ENCODE results near the gene RNF112.
"Not testable (repeated sequence)": the region's sequence is repeated elsewhere in the genome, so short reads cannot be mapped to it uniquely, and the experiment has no call there.

RNF112 gene

DNA sequence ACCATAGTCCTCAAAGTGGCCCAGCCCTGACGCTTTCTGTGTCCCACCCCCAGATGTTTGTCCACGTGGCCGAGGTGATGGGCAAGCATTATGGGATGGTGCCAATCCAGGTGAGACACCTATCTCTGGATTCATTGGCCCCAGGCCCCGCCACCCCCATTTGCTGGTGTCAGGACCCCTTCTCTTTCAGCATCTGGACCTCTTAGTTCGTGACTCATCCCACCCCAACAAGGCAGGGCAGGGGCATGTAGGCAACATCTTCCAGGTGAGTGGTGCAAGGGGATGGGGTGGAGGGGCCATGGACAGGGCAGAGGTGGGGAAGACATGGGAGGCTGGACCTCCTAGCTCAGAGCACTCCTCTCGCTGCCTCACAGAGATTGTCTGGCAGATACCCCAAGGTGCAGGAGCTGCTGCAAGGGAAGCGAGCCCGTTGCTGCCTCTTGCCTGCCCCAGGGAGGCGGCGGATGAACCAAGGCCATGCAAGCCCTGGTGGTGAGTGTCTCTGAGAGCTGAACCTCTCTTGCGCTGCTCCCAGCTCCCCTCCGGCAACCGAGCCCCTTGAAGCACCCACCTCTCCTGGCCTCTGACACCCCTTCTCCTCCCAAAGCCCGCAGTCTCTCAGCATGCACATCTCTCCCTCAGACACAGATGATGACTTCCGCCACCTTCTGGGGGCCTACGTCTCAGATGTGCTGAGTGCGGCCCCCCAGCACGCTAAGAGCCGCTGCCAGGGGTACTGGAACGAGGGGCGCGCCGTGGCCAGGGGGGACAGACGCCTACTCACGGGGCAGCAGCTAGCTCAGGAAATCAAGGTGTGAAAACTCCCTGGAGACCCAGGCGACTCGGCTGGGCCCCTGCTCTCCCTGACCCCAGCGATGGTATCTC, 3.6 kb downstream of the RNF112 start:
- DNase-seq: no peak

DNA sequence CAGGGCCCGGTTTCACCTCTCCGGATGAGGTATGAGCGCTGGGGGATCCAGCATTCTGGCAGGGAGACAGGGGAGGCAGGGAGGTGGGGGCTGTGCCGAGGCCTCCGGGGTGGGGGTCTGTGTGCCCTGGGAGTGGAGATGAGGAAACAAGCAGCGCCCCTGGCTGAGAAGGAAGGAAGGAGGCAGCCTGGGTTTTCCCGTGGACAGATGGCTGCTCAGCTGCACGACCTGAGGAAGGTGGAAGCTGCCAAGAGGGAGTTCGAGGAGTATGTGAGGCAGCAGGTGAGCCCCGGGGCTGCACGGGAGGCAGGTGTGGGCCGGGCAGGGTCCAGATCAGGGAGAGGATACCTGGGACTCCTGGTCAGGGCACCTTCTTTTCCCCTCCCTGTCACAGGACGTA, 4.3 kb downstream of the RNF112 start:
- DNase-seq: no peak

DNA sequence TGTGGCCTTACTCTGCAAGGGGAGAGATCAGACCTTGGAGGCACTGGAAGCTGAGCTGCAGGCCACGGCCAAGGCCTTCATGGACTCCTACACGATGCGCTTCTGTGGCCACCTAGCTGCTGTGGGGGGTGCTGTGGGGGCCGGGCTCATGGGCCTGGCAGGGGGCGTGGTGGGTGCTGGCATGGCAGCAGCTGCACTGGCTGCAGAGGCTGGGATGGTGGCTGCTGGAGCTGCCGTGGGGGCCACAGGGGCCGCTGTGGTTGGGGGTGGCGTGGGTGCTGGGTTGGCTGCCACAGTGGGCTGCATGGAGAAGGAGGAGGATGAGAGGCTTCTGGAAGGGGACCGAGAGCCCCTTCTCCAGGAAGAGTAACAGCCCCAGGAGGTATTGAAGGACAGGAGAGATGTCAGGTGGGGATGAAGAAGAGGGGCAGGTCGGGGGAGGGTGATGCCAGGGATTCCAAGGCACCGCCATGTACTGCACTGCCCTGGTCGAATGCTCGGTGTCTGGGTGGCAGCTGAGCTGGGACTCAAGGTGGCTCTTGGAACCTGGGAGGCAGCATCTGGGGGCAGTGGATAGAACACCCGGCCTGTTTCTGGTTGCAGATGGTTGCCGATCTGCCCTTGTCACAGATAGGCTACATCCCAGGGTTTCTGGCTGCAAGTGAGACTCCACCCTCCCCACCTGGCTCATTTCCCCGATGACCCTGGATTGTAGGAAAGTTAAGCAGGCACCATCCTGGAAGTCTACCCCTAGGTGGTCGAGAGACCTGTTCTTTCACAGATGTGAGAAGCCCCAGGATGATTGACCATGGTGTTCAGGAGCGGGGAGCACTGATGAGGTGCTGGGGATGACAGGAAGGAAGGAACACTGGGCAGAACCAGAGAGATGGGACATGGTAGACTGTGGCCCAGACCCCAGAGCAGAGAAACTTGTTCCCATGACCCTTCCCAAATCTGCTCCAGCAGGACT, 5.1 kb downstream of the RNF112 start:
- DNase-seq: no peak

DNA sequence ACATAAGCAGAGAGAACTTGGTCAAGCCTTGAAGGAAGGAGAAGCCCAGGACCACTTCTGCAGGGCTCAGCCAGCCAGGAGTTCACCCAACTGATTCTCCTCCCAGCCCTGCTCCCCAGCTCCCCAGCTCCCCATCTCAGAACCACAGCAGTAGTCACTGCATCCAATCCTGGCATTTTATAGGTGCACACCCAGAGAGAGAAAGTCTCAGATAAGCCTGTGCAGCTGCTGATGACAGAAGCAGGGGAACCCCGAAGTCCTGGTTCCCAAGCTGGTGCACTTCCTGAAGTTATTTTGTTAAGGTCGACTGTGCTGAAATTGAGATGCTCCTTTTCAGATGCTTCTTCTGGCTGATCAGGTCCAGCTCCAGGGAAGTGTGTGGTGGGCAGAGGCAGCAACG, 6.6 kb downstream of the RNF112 start:
- no peak for DNase-seq

DNA sequence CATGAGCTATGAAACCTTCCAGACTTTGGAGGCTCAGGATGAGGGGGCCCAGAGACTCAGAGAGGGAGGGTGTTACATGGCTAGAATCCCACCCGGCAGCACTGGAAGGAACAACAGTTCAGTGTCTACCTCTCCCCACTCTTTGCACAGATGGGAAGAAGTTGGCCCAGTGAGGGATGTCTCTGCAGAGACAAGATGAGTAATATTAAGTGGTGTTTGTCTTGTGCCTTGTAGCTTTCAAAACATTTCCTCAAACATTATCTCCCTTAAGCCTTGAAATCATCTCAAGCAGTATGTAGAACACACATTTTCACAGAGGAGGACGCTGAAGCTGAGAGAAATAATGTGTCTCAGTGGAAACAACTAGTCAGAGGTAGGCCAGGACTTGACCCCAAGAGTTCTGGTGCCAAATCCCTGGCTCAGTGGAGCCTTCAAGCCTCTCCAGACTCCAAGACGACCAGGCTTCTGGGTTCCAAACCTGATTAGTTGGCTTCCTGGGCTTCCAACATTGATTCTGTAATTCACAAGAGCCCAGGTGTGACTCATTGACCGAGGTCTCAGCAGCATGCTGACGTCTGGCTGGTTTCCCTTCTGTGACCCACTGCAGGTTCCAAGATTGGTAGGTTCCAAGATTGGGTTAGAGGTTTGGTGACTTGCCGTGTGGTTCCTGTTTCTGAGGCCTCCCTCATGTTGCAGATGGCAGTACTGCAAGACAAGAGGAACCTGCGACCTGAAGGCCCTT, 7.4 kb downstream of the RNF112 start:
- DNase-seq: peak; percentile 55

DNA sequence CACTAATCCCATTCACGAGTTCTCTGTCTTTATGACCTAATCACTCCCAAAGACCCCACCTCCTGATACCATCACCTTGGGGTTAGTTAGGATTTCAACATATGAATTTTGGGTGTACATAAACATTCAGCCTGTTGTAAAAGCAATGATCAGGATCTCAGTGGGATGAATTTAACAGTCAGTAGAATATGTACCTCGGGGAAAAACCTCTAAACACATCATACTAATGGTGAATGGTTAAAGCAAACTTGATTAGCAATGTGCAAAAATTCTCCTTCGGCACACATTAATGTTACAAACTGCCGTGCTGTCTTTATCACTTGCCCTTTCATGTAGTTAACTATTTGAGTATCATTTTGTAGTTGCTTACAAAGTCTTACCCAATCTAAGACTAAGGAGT, 10.2 kb downstream of the RNF112 start:
- no peak for DNase-seq

DNA sequence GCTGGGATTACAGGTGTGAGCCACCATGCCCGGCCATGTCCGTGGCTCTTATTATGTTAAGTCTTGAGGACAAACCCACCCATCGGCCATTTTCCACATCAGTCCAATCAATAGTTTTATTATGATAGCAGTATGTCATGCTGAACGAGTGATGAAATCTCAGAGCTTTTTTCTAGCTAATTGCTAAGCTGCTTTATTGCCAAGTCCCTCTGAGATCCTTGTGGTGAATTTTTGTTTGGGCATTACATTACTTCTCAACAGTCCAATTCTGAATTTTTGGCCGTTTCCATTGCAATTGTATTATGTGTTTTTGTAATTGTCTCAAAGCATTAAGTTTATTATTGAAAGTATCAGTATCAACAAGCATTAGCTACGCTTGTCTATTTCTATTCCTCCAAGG, 10.9 kb downstream of the RNF112 start:
- no peak for DNase-seq

DNA sequence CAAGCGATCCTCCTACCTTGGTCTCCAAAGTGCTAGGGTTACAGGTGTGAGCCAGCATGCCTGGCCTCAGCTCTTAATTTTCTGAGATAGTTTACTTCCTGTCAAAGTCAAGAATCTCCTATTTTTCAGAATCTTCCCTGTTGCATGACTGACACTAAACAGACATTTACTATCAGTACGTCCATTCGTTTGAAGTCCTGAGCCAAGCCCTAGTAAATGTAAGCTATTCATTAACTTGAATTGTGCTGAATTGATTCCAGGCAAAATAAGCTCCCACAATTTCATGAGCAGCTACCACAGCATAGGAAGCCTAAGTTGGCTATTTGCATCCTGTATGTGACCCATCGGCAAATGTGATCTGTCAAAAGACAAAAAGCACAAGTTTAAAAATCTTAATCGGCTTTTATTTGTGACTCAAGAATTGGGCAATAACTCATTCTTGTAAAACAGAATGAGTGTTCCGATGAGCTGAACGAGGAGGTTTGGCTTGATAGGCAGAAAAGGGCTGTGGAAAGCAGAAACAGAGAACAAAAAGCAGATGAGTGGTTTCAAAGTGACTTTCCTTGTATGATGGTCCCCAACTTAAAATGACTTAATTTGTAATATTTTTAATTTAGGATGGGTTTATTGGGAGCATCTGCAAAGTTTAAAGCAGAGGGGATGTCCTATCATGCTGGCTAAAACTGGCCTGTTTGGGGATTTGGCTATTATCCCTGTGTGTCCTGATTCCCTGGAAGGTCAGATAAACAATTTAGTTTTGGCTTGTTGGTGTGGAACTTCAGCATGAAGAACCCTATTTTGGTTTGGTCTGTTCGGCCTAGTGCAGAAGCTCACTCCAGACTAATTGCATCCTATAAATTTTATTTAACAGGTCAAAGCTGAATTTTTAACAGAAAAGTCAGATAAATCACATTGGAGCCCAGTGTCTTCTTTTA, 14.2 kb downstream of the RNF112 start:
- DNase-seq: no peak

DNA sequence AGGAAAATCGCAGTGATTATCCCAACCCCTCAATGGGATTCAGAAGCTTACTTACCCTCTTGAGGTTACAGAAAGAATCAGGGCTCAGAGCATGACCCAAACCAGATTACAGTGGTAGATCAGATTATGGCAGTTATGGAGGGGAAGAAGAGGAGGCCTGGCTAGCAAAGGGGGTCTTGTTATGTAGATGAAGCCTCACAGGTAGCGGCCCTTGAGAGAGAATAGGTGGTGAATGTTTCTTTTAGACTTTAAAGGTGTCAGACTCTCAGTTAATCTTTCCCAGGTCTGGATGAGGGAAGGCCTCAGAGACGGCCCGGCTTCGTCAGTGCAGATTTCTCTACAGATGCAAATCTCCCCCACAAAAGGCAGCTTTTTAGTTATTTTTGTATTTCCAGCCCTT, 15.6 kb downstream of the RNF112 start:
- DNase-seq: no peak

DNA sequence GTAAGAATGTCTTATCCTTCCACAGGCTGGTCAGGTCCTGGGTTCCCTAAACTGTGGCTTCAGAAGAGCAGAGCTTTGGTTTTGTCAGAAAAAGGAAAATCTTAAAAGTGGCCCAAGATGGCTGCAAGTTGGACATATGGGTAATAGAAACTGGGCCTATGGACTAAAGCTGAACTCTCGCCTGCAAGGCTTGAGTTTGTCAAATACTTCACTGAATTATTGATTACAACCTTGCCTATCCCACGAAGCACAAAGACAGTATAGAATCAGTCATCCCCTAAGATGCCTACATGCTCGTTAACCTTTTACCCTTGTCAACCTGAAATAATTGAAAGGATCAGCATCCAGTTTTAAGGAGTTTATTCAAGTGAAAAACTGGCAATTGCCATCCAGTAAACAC, 20.7 kb downstream of the RNF112 start:
- no peak for DNase-seq

DNA sequence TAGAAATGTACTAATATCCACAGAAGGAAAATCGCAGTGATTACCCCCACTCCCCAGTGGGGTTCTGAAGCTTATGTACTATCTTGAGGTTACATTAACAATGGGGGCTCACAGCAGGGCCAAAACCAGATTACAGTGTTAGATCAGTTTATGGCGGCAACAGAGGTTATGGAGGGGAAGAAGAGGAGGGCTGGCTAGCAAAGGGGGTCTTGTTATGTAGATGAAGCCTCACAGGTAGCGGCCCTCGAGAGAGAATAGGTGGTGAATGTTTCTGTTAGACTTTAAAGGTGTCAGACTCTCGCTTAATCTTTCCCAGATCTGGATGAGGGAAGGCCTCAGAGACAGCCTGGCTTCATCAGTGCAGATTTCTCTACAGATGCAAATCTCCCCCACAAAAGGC, 22.2 kb downstream of the RNF112 start:
- no peak for DNase-seq

DNA sequence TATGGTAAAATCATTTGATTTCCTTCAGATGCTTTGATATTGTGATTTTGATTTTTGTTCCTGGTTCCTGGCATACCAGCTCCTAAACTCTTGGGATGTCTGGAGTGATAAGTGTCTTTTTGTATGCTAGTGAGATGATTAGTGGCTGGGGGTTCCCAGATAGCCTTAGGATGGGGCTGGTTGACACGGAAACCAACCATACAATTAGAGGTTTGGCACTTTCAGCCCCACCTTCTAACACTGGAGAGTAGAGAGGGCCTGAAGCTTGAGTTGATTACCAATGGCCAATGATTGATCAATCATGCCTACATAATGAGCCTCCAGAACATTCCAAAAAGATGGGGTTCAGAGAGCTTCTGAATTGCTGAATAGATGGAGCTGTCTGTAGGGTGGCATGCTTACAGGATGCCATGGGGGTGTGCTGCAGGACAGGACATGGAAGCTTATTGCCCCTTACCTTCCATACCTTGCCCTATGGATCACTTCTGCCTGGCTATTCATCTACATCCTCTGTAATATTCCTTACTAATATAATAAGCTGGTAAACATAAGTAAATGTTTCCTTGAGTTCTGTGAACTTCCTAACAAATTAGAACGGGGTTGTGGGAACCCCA, 22.8 kb downstream of the RNF112 start:
- no peak for DNase-seq

DNA sequence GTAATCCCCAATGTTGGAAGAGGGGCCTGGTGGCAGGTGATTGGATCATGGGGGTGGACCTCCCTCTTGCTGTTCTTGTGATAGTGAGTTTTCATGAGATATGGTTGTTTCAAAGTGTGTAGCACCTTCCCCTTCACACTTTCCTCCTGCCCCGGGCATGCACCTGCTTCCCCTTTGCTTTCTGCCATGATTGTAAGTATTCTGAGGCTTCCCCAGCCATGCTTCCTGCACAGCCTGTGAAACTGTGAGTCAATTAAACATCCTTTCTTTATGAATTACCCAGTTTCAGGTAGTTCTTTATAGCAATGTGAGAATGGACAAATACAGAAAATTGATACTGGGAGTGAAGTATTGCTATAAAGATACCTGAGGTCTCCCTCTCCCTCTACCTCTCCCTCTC, 29.4 kb downstream of the RNF112 start:
- DNase-seq: no peak

DNA sequence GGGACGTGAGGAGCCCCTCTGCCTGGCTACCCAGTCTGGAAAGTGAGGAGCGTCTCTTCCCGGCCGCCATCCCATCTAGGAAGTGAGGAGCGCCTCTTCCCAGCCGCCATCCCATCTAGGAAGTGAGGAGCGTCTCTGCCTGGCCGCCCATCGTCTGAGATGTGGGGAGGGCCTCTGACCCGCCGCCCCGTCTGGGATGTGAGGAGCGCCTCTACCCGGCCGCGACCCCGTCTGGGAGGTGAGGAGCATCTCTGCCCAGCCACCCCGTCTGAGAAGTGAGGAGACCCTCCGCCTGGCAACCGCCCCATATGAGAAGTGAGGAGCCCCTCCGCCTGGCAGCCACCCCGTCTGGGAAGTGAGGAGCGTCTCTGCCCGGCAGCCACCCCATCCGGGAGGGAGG, 30.3 kb downstream of the RNF112 start:
- not testable (repeated sequence) for DNase-seq

DNA sequence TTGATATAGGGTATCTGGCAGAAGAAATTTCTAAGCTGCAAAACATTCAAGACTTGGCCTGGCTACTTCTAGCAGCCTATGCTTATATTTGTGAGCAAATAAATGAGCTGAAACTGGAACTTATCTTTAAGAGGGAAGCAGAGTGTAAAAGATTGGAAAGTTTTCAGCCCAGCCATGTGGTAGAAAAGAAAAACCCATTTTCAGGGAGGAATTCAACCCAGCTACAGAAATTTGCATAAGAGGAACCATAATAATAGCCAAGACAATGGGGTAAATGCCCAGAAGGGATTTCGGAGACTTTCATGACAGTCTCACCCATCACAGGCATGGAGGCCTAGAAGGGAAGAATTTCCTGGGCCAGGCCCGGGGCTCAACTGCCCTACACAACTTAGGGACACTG, 31.7 kb downstream of the RNF112 start:
- DNase-seq: no peak

DNA sequence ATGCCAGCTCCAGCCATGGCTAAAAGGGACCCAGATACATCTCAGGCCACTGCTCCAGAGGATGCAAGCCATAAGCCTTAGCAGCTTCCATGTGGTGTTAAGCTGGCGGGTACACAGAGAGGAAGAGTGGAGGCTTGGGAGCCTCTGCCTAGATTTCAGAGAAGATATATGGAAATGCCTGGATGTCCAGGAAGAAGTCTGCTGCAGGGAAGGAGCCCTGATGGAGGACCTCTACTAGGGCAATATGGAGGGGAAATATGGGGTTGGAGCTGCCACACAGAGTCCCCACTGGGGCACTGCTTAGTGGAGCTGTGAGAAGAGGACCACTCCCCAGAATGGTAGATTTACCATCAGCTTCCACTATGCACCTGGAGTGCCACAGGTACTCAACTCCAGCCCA, 32.1 kb downstream of the RNF112 start:
- no peak for DNase-seq

DNA sequence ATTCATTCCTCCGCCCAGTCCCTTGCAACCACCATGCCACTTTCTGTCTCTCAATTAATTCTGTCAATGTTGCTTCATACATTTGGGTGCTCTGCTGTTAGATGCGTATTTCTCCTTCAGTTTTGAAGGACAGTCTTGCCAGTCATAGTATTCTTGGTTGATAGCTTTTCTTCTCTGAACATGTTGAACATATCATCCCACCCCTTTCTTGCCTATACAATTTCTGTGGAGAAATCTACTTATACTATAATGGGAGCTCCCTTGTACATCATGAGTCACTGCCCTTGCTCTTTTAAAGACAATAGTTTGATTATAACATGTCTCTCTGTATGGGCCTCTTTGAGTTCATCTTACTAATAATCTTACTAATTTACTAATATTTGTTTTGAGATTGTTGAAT, 34.1 kb downstream of the RNF112 start:
- DNase-seq: no peak

DNA sequence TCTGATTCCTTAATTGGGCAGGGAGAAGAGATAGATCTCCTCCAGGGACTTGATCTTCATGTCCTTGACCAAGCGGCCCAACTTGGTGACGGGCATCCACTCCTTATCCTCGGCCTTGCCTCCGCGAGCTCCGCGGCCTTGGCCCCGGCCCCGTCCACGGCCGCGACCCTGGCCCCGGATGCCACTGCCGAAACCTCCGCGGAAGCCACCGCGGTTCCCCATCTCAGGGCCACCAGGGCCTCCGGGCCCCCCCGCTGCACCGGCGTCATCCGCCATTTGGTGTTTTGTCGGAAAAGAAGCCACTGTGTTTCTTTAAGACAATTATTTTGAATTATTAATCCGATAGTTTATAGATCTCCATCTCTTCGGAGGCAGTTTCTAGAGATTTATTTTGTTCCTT, 35.5 kb downstream of the RNF112 start:
- not testable (repeated sequence) for DNase-seq

DNA sequence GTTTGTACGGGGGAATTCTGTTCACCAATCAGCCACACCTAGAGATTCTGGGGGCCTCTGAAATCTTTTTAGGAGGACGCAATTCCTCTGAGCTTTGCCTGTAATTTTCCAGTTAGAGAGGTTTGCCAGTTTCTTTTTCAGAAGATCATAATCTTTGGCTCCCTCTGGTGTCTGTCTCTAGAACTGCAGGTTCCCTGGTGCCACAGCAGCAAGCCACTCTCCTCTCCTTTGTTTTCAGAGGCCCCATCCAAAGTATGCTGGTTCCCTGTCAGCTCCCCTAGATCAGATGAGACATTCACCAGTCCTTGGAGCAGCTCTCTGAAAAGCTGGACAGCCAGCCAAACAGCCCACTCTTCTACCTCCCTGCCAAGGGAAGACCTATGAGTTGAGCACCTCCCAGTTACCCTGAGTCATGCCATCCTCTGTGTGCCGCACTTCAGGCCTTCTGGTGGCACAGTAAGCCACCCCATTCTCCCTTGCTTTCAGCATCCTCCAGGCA, 36.1 kb downstream of the RNF112 start:
- DNase-seq: peak; percentile 62

DNA sequence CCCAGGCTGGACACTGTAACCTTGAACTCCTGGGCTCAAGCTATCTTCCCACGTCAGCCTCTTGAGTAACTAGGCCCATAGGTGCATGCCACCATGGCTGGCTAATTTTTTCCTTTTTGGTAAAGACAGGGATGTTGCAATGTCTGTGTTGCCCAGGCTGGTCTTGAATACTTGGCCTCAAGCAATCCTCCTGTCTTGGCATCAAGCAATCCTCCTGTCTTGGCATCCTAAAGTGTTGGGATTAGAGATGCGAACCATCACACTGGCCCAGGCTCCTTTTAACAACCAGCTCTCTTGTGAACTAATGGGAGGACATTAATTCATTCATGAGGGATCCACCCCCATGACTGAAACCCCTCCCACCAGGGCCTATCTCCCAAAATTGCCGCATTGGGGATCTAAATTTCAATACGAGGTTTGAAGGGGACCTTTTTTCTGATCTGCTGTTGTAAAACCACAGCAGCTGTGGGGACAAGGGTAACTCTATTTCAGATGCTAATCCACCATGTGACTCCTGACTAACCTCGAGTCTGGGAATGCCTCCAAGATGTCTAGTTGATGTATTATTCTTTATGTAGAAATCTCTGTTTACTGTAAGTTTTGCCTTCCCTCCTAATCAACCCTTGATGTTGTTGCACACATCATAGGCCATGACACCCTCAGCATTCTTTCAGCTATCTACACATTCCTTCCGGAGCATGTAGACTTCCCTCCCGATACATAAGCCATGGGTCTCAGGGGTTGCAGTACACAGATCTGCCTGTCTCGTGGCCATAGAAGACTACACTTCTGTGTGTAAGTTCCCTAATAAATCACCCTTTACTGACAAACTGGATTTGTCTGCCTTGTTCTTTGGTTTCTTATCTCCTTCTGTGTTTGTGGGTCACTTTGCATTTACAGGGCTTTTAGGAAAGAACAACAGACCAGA, 37.6 kb downstream of the RNF112 start:
- DNase-seq: no peak
